NCI-H1092 treated with DMSO at 0.1 percent for 48 hours (cell line): ENCODE measurements around the gene CTDSP2.
"Not testable (repeated sequence)": the region's sequence is repeated elsewhere in the genome, so short reads cannot be mapped to it uniquely, and the experiment has no call there.

Source experiments
- DNase-seq: peaks from one replicate; lab custom pipeline; 2025; lab: John Stamatoyannopoulos, UW

CTDSP2 gene

GRCh38 chr12:57834086-57834876 lies 12.2 kb downstream of the CTDSP2 start:
- DNase-seq = no peak

- no peak for DNase-seq
These were observed 12.9 kb downstream of the CTDSP2 start for GRCh38 chr12:57833672-57834071.

GRCh38 chr12:57832966-57833365 lies 13.6 kb downstream of the CTDSP2 start:
- DNase-seq = no peak

- DNase-seq = no peak
These were observed 16.1 kb downstream of the CTDSP2 start for GRCh38 chr12:57830393-57830792.

- no peak for DNase-seq
These were observed 17.3 kb downstream of the CTDSP2 start for GRCh38 chr12:57829025-57829777.

GRCh38 chr12:57826966-57827365 lies 19.6 kb downstream of the CTDSP2 start:
- DNase-seq = no peak

GRCh38 chr12:57826400-57826799 lies 20.1 kb downstream of the CTDSP2 start:
- no peak for DNase-seq

- no peak for DNase-seq
These were observed 21.1 kb downstream of the CTDSP2 start for GRCh38 chr12:57825451-57825850.

GRCh38 chr12:57823908-57824640 lies 22.5 kb downstream of the CTDSP2 start:
- no peak for DNase-seq

GRCh38 chr12:57823131-57823907 lies 23.2 kb downstream of the CTDSP2 start:
- no peak for DNase-seq

- no peak for DNase-seq
These were observed 24.0 kb downstream of the CTDSP2 start for GRCh38 chr12:57822392-57823130.

GRCh38 chr12:57821474-57822214 lies 24.9 kb downstream of the CTDSP2 start:
- DNase-seq = no peak

- not testable (repeated sequence) for DNase-seq
These were observed 25.5 kb downstream of the CTDSP2 start for GRCh38 chr12:57821015-57821414.

- not testable (repeated sequence) for DNase-seq
These were observed 26.4 kb downstream of the CTDSP2 start for GRCh38 chr12:57820119-57820518.

- DNase-seq = not testable (repeated sequence)
These were observed 28.6 kb downstream of the CTDSP2 start for GRCh38 chr12:57817990-57818331.

- DNase-seq = no peak
These were observed 29.1 kb downstream of the CTDSP2 start for GRCh38 chr12:57817261-57817989.

GRCh38 chr12:57816855-57817151 lies 29.7 kb downstream of the CTDSP2 start:
- no peak for DNase-seq

- no peak for DNase-seq
These were observed 30.3 kb downstream of the CTDSP2 start for GRCh38 chr12:57816001-57816854.
